Endothelial cell of umbilical vein (primary cell): ENCODE results near the gene TMEM135. TPM values are rescaled to one million over a fixed set of nuclear protein-coding genes. Genes with fewer than 3 reads are reported as not detected.
"Not testable (repeated sequence)": the region's sequence is repeated elsewhere in the genome, so short reads cannot be mapped to it uniquely, and the experiment has no call there.

Source experiments
- BruUV-seq: library from RNA; stranded (reverse); fragments of 400-500 nt; replicated peaks from 2 replicates; lab custom pipeline; 2021; lab: Mats Ljungman, UMichigan
- CTCF ChIA-PET: fragments of 300-600, 350-600 bp; sonication (Branson Sonifier 250); formaldehyde crosslinking; loops from one replicate; lab custom pipeline; 2021; ENCODE audit warnings: antibody characterized with exemption, inconsistent platforms; lab: Charles Lee
- POLR2A ChIA-PET: fragments of 300-600, 350-600 bp; sonication (Branson Sonifier 250); formaldehyde crosslinking; loops from one replicate; lab custom pipeline; 2021; ENCODE audit warnings: antibody characterized with exemption, inconsistent platforms; lab: Charles Lee
- DNase-seq: peaks from one replicate; pipeline ENCODE4 v3.0.0-alpha.2; 2011; ENCODE audit warnings: low read depth, low spot score
- FAIRE-seq: peaks from 2 replicates; lab custom pipeline; 2011; peaks lifted over from hg19 to GRCh38; lab: Jason Lieb, UNC
- H2AFZ ChIP-seq: 2 replicates; pipeline ENCODE4 v1.6.0; 2012; ENCODE audit warnings: low read depth, low read length, control low read depth, inconsistent platforms
- H3K27ac ChIP-seq: 2 replicates; pipeline ENCODE4 v1.5.1; 2011; ENCODE audit warnings: low read depth, mild to moderate bottlenecking, control low read depth, low read length, moderate library complexity; ENCODE audit not compliant: insufficient read depth
- H3K27me3 ChIP-seq, 2 experiments: 2 replicates each; pipeline versions ENCODE4 v1.6.0 to v1.6.1; 2011; ENCODE audit warnings: low read length in 2 of 2, mixed read lengths in 1 of 2; ENCODE audit not compliant: control insufficient read depth in 2 of 2, insufficient read depth in 2 of 2
- H3K36me3 ChIP-seq, 2 experiments: 2 replicates in 1 of 2; 3 replicates in 1 of 2; pipeline ENCODE4 v1.5.1; 2011; ENCODE audit warnings: low read length in 2 of 2, mild to moderate bottlenecking in 1 of 2, moderate library complexity in 1 of 2; ENCODE audit not compliant: control insufficient read depth in 2 of 2, insufficient read depth in 2 of 2; ENCODE audit errors: extremely low read depth in 1 of 2
- H3K4me1 ChIP-seq: 3 replicates; pipeline ENCODE4 v1.5.1; 2011; ENCODE audit warnings: mild to moderate bottlenecking, low read length; ENCODE audit not compliant: control insufficient read depth, insufficient read depth; ENCODE audit errors: extremely low read depth
- H3K4me2 ChIP-seq: 2 replicates; pipeline ENCODE4 v1.6.1; 2011; ENCODE audit warnings: low read length, control low read depth, mixed read lengths; ENCODE audit not compliant: insufficient read depth
- H3K4me3 ChIP-seq, 3 experiments: fragments of 200-600 bp in 1 of 3; sonication (generic), shearing (Covaris generic) in 1 of 3; replicated peaks in 1 of 3; 2 replicates each; pipeline ENCODE4 v1.5.1; 2011 to 2016; ENCODE audit warnings: control low read depth in 3 of 3, low read length in 3 of 3, mild to moderate bottlenecking in 2 of 3, inconsistent platforms in 1 of 3, low read depth in 1 of 3, moderate library complexity in 1 of 3; ENCODE audit not compliant: insufficient read depth in 1 of 3
- H3K79me2 ChIP-seq: 2 replicates; pipeline ENCODE4 v1.6.0; 2012; ENCODE audit warnings: low read length, inconsistent platforms; ENCODE audit not compliant: control insufficient read depth, insufficient read depth
- H3K9ac ChIP-seq: replicated peaks from 2 replicates; pipeline ENCODE3; 2011; ENCODE audit warnings: low read length, control low read depth; ENCODE audit not compliant: insufficient read depth; ENCODE audit errors: extremely low read depth
- H3K9me1 ChIP-seq: replicated peaks from 3 replicates; pipeline ENCODE4 v1.6.0; 2011; ENCODE audit warnings: mild to moderate bottlenecking, low read length; ENCODE audit not compliant: control insufficient read depth, insufficient read depth; ENCODE audit errors: extremely low read depth
- H3K9me3 ChIP-seq: replicated peaks from 2 replicates; pipeline ENCODE4 v1.5.1; 2012; ENCODE audit warnings: low read length, inconsistent platforms; ENCODE audit not compliant: control insufficient read depth, insufficient read depth
- H4K20me1 ChIP-seq: replicated peaks from 2 replicates; pipeline ENCODE3; 2011; ENCODE audit warnings: mild to moderate bottlenecking, low read length; ENCODE audit not compliant: control insufficient read depth, insufficient read depth; ENCODE audit errors: extremely low read depth
- EZH2 ChIP-seq: IDR thresholded peaks from 2 replicates; pipeline ENCODE4 v1.6.1; 2012; ENCODE audit warnings: borderline replicate concordance, low read depth, mild to moderate bottlenecking, moderate library complexity, low read length, inconsistent platforms; ENCODE audit not compliant: severe bottlenecking
- FOS ChIP-seq: IDR thresholded peaks from 2 replicates; pipeline ENCODE4 v1.6.1; 2011; ENCODE audit warnings: mild to moderate bottlenecking, low read length, moderate library complexity, borderline replicate concordance; ENCODE audit not compliant: insufficient read depth
- GATA2 ChIP-seq: IDR thresholded peaks from 2 replicates; pipeline ENCODE4 v1.7.0; 2011; ENCODE audit warnings: low read depth, mild to moderate bottlenecking, moderate library complexity, mixed read lengths, low read length; ENCODE audit not compliant: insufficient read length, insufficient read depth
- JUN ChIP-seq: IDR thresholded peaks from 2 replicates; pipeline ENCODE4 v1.6.1; 2011; ENCODE audit warnings: borderline replicate concordance, low read depth; ENCODE audit not compliant: insufficient read length, insufficient read depth
- MYC ChIP-seq: IDR thresholded peaks from one replicate; pipeline ENCODE4 v1.6.1; 2011; ENCODE audit warnings: mild to moderate bottlenecking, low read depth, low read length
- POLR2A ChIP-seq: IDR thresholded peaks from 2 replicates; pipeline ENCODE4 v1.6.1; 2012; ENCODE audit warnings: low read depth, mild to moderate bottlenecking, control low read depth, low read length
- POLR2AphosphoS5 ChIP-seq: IDR thresholded peaks from 2 replicates; pipeline ENCODE4 v1.6.1; 2012; ENCODE audit warnings: low read depth, mild to moderate bottlenecking, control low read depth, low read length, moderate library complexity; ENCODE audit not compliant: insufficient read depth
- dilution Hi-C: fragments of 300-500 bp; cut with MboI; formaldehyde crosslinking; loops from one replicate; pipeline ENCODE4 v1.15.0; 2019; ENCODE audit warnings: low sequenced_read_pairs; ENCODE audit not compliant: extremely low pct_ligation_motif_present
- intact Hi-C: fragments of 100-400 bp; cut with micrococcal nuclease; formaldehyde crosslinking; loops from one replicate; pipeline ENCODE4 v1.10.0; 2022
- polyA plus RNA-seq, 4 experiments: library from polyadenylated mRNA; depleted of rRNA in 3 of 4; stranded (reverse) in 3 of 4; unstranded in 1 of 4; fragments of >200 nt; gene quantifications; 2 replicates each; pipeline versions ENCODE4 v1.2.1 to v1.2.3, GENCODE V29; 2011 to 2012; ENCODE audit warnings: missing spikeins in 1 of 4
- total RNA-seq: library from RNA; stranded (reverse); gene quantifications from 2 replicates; pipeline ENCODE4 v1.2.3, GENCODE V29; 2021
- TF ChIP-seq, protein P1 (sequence below): IDR thresholded peaks from 2 replicates; pipeline ENCODE4 v1.6.1; 2011; ENCODE audit not compliant: insufficient read depth, insufficient read length
- TF ChIP-seq, protein P2 (sequence below), 2 donors: IDR thresholded peaks; 1 replicate in 1 of 2; 2 replicates in 1 of 2; pipeline ENCODE4 v1.5.1; 2011; ENCODE audit warnings: low read length in 2 of 2, mild to moderate bottlenecking in 2 of 2, moderate library complexity in 2 of 2, control low read depth in 1 of 2, inconsistent platforms in 1 of 2, low read depth in 1 of 2; ENCODE audit not compliant: insufficient read depth in 1 of 2; ENCODE audit errors: extremely low read depth in 1 of 2

TMEM135 gene
- total and polyA plus RNA-seq, 2 donors (not counting 3 experiments of a cell fraction or from before 2014, with no cell fraction given): 12.3 to 33.2 TPM

DNA sequence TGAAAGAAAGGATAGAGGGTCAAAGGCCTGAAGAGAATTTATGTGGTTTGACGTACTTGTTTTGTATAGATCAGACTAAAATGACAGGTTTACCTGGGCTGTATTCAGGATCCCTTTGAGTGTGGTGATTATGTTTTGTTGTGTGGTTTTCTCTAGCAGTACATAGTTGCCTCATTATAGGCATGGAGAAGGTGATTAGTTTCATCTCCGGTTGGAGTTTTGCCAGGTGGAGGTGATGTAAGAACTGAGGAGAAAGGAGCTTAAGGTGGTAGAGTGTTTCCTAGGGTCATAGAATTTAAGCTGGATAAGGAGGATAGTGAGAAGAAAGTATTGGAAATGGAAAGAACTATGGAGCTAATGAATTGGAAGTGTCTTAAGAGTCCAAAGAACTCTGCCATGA lies 229.0 kb downstream of the TMEM135 start:
- Histone ChIP-seq H4K20me1 (no peaks in the 10 kb centered on the region), H3K4me3 (no peak overlapping the region), H3K27me3 (no peaks in the 10 kb centered on the region), H3K4me2 (no peak overlapping the region), H3K36me3 (no peaks in the 10 kb centered on the region), H3K9me1 (no peaks in the 10 kb centered on the region), H3K4me1 (peaks cover 24% of the 10 kb centered on the region), H3K9me3 (no peaks in the 10 kb centered on the region), H3K27ac (no peak overlapping the region), H2AFZ (no peak overlapping the region), H3K9ac (no peak overlapping the region), H3K79me2 (no peaks in the 10 kb centered on the region)
- BruUV-seq: no TSS peak
- TF ChIP-seq, protein P1, sequence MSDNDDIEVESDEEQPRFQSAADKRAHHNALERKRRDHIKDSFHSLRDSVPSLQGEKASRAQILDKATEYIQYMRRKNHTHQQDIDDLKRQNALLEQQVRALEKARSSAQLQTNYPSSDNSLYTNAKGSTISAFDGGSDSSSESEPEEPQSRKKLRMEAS: no peak
- TF ChIP-seq JUN (no peak), EZH2 (no peak), FOS (no peak), POLR2AphosphoS5 (no peak), POLR2A (no peak), MYC (no peak), GATA2 (no peak)
- TF ChIP-seq, protein P2, sequence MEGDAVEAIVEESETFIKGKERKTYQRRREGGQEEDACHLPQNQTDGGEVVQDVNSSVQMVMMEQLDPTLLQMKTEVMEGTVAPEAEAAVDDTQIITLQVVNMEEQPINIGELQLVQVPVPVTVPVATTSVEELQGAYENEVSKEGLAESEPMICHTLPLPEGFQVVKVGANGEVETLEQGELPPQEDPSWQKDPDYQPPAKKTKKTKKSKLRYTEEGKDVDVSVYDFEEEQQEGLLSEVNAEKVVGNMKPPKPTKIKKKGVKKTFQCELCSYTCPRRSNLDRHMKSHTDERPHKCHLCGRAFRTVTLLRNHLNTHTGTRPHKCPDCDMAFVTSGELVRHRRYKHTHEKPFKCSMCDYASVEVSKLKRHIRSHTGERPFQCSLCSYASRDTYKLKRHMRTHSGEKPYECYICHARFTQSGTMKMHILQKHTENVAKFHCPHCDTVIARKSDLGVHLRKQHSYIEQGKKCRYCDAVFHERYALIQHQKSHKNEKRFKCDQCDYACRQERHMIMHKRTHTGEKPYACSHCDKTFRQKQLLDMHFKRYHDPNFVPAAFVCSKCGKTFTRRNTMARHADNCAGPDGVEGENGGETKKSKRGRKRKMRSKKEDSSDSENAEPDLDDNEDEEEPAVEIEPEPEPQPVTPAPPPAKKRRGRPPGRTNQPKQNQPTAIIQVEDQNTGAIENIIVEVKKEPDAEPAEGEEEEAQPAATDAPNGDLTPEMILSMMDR (IDR thresholded peaks at IDR 0.05; ENCODE audit: extremely low read depth in 1 of 2, insufficient read depth in 1 of 2, low read depth in 1 of 2, low read length in 2 of 2): no peak
- intact Hi-C loops (no loop called here), dilution Hi-C loops (no loop called here)
- FAIRE-seq (no peak), DNase-seq (no peak)
- CTCF ChIA-PET: interaction anchor here (1.2 to 2.0 kb wide), 2 partner anchors 9 to 28 kb away, joined by 4 to 7 read pairs; no protein-coding TSS in a partner anchor
- POLR2A ChIA-PET: no interaction called here

DNA sequence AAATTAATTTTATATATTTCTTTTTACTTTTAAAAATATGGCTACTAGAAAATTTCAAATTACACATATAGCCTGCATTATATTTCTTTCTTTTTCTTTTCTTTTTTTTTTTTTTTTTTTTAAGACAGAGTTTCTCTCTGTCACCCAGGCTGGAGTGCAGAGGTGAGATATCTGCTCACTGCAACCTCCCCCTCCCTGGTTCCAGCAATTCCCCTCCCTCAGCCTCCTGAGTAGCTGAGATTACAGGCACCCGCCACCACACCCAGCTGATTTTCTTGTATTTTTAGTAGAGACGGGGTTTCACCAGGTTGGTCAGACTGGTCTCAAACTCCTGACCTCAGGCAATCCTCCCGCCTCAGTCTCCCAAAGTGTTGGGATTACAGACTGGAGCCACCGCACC lies 234.2 kb downstream of the TMEM135 start:
- H3K4me3 ChIP-seq, H3K79me2 ChIP-seq, H3K36me3 ChIP-seq, H3K4me2 ChIP-seq, H3K27ac ChIP-seq, H3K9me1 ChIP-seq, POLR2A ChIA-PET, H3K27me3 ChIP-seq, intact Hi-C loops, dilution Hi-C loops, H4K20me1 ChIP-seq, H3K4me1 ChIP-seq, DNase-seq, H3K9ac ChIP-seq, H3K9me3 ChIP-seq, H2AFZ ChIP-seq, BruUV-seq, FAIRE-seq: not testable (repeated sequence)
- CTCF ChIA-PET: interaction anchor here (0.7 to 2.0 kb wide), 2 partner anchors 10 to 240 kb away, joined by 3 to 7 read pairs; no protein-coding TSS in a partner anchor
